GM20431 (cell line): Measurements from ENCODE around the gene IQGAP1.
"Not testable (repeated sequence)": the region's sequence is repeated elsewhere in the genome, so short reads cannot be mapped to it uniquely, and the experiment has no call there.

Source experiments
- in situ Hi-C: fragments of 300-500 bp; cut with MseI, MboI; formaldehyde crosslinking; loops from one replicate; pipeline ENCODE4 v1.15.0; 2020; ENCODE audit warnings: low sequenced_read_pairs; ENCODE audit not compliant: unreplicated experiment

Gene IQGAP1

GRCh38 chr15:90512981-90513380 lies 124.9 kb downstream of the IQGAP1 start:
- in situ Hi-C loops, result no loop called here

- in situ Hi-C loops, result no loop called here
Observed at GRCh38 chr15:90513448-90513847, 125.4 kb downstream of the IQGAP1 start.

- in situ Hi-C loops, result not testable (repeated sequence)
Observed at GRCh38 chr15:90513893-90514292, 125.9 kb downstream of the IQGAP1 start.

- in situ Hi-C loops, result no loop called here
Observed at GRCh38 chr15:90519688-90520087, 131.6 kb downstream of the IQGAP1 start.

- in situ Hi-C loops, result no loop called here
Observed at GRCh38 chr15:90520365-90520764, 132.3 kb downstream of the IQGAP1 start.

GRCh38 chr15:90523373-90523772 lies 135.3 kb downstream of the IQGAP1 start:
- in situ Hi-C loops, result no loop called here

GRCh38 chr15:90524018-90524803 lies 136.2 kb downstream of the IQGAP1 start:
- in situ Hi-C loops, result not testable (repeated sequence)

GRCh38 chr15:90529011-90529370 lies 140.9 kb downstream of the IQGAP1 start:
- in situ Hi-C loops, result no loop called here

- in situ Hi-C loops, result no loop called here
Observed at GRCh38 chr15:90529371-90530249, 141.6 kb downstream of the IQGAP1 start, which contains the start of gene CRTC3. Gene CRTC3, plus strand, starts transcription at chr15:90529923. Its CDS starts 149 bp downstream, at chr15:90530072.

- in situ Hi-C loops, result no loop called here
Observed at GRCh38 chr15:90530250-90531051, 142.4 kb downstream of the IQGAP1 start.

- in situ Hi-C loops, result no loop called here
Observed at GRCh38 chr15:90531147-90531546, 143.1 kb downstream of the IQGAP1 start.

GRCh38 chr15:90535254-90535653 lies 147.2 kb downstream of the IQGAP1 start:
- in situ Hi-C loops, result no loop called here

GRCh38 chr15:90539789-90540188 lies 151.7 kb downstream of the IQGAP1 start:
- in situ Hi-C loops, result no loop called here

- in situ Hi-C loops, result no loop called here
Observed at GRCh38 chr15:90540768-90541167, 152.7 kb downstream of the IQGAP1 start.

- in situ Hi-C loops, result no loop called here
Observed at GRCh38 chr15:90545095-90545494, 157.1 kb downstream of the IQGAP1 start.

- in situ Hi-C loops, result no loop called here
Observed at GRCh38 chr15:90547540-90547939, 159.5 kb downstream of the IQGAP1 start.

GRCh38 chr15:90550919-90551318 lies 162.9 kb downstream of the IQGAP1 start:
- in situ Hi-C loops, result no loop called here
